Natural killer cell (primary cell): ENCODE measurements around the gene TMEM107. TPM values are rescaled to one million over a fixed set of nuclear protein-coding genes. Genes with fewer than 3 reads are reported as not detected.

Experiments used
- ATAC-seq, 3 donors: fragments of 150-1000 bp in 2 of 3; fragments of 200-7000 bp in 1 of 3; cut with Tn5 transposase; 1 replicate in 1 of 3; 2 replicates in 2 of 3; pipeline ENCODE4 v1.10.0; 2021; ENCODE audit warnings: mild to moderate bottlenecking in 2 of 3, moderate library complexity in 2 of 3
- DNase-seq, 2 donors: peaks; one replicate each; pipeline versions ENCODE4 v3.0.0 to v3.0.0-alpha.2; 2013 to 2021; ENCODE audit warnings: mixed read lengths in 1 of 2
- H3K27ac ChIP-seq: one replicate; pipeline ENCODE4 v1.5.1; 2013; ENCODE audit warnings: mild to moderate bottlenecking, low read length
- H3K27me3 ChIP-seq: one replicate; pipeline ENCODE4 v1.6.1; 2013; ENCODE audit warnings: low read length; ENCODE audit not compliant: control insufficient read depth, insufficient read depth
- H3K36me3 ChIP-seq: one replicate; pipeline ENCODE4 v1.6.1; 2013; ENCODE audit warnings: low read length; ENCODE audit not compliant: control insufficient read depth, insufficient read depth
- H3K4me1 ChIP-seq: one replicate; pipeline ENCODE4 v1.6.1; 2013; ENCODE audit warnings: low read length; ENCODE audit not compliant: control insufficient read depth, insufficient read depth
- H3K4me3 ChIP-seq: one replicate; pipeline ENCODE4 v1.5.1; 2013; ENCODE audit warnings: low read length
- H3K9me3 ChIP-seq: one replicate; pipeline ENCODE4 v1.6.1; 2013; ENCODE audit warnings: low read length; ENCODE audit not compliant: control insufficient read depth, insufficient read depth
- H3K27ac Mint-ChIP-seq, 2 donors: one replicate each; pipeline ENCODE4 v1.8.0; 2022; ENCODE audit warnings: mild to moderate bottlenecking in 2 of 2, mixed read lengths in 2 of 2, moderate library complexity in 1 of 2
- H3K27me3 Mint-ChIP-seq, 2 donors: one replicate each; pipeline ENCODE4 v1.8.0; 2022; ENCODE audit warnings: low read depth in 2 of 2, mixed read lengths in 2 of 2
- H3K36me3 Mint-ChIP-seq: one replicate; pipeline ENCODE4 v1.8.0; 2022; ENCODE audit warnings: mixed read lengths
- H3K4me1 Mint-ChIP-seq, 2 donors: one replicate each; pipeline ENCODE4 v1.8.0; 2022; ENCODE audit warnings: mixed read lengths in 2 of 2
- H3K4me3 Mint-ChIP-seq: one replicate; pipeline ENCODE4 v1.8.0; 2022; ENCODE audit warnings: mild to moderate bottlenecking, moderate library complexity, mixed read lengths
- H3K9me3 Mint-ChIP-seq, 2 donors: one replicate each; pipeline ENCODE4 v1.8.0; 2022; ENCODE audit warnings: mixed read lengths in 2 of 2
- CTCF ChIP-seq: fragments of 200-600 bp; IDR thresholded peaks from one replicate; pipeline ENCODE4 v1.8.0; 2022; ENCODE audit warnings: antibody characterized with exemption
- WGBS: methylation state at CpG from one replicate; pipeline ENCODE4 v1.1.7; 2013; ENCODE audit warnings: missing lambda C conversion rate; ENCODE audit not compliant: insufficient coverage; 5-methylcytosine and 5-hydroxymethylcytosine counted together
- intact Hi-C: fragments of 100-400 bp; cut with micrococcal nuclease; formaldehyde crosslinking; loops from one replicate; pipeline ENCODE4 v1.14.2; 2022
- total RNA-seq, 4 donors: library from RNA; stranded (reverse); fragments of 120-200 nt in 1 of 4; gene quantifications; one replicate each; pipeline versions ENCODE4 v1.2.3 to v1.2.4, GENCODE V29; 2013 to 2022

Gene TMEM107
- total RNA-seq, 3 donors from 2014 or later (not counting 1 experiment from before 2014, with no cell fraction given): 48.9 to 101 (median 96.1) TPM

GRCh38 chr17:8159032-8159400 is 17.2 kb downstream of the TMEM107 start:
- peaks cover 38 to 53% of the 10 kb centered on the region in 2 donors for H3K4me1 Mint-ChIP-seq
- intact Hi-C loops: loop anchor here (2.0 to 10.0 kb wide), 2 partner anchors 14 to 796 kb away; no protein-coding TSS in a partner anchor
- Histone ChIP-seq H3K4me3 (no peak overlapping the region), H3K27me3 (no peaks in the 10 kb centered on the region), H3K9me3 (no peaks in the 10 kb centered on the region), H3K36me3 (peaks cover 28% of the 10 kb centered on the region), H3K27ac (peak overlapping the region; percentile 33), H3K4me1 (peaks cover 85% of the 10 kb centered on the region)
- no peaks in the 10 kb centered on the region for H3K27me3 Mint-ChIP-seq
- WGBS: 38% methylated on average over 2 of the region's 3 CpGs
- ATAC-seq: no peak
- H3K36me3 Mint-ChIP-seq: no peaks in the 10 kb centered on the region
- H3K4me3 Mint-ChIP-seq: peak overlapping the region; percentile 67
- H3K27ac Mint-ChIP-seq: no peak overlapping the region
- peak in 1 of 2 donors; percentile 31 for DNase-seq
- peak; percentile 12 for TF ChIP-seq CTCF
- H3K9me3 Mint-ChIP-seq: no peaks in the 10 kb centered on the region

- Mint-ChIP-seq H3K9me3 (no peaks in the 10 kb centered on the region), H3K4me1 (peaks cover 38 to 47% of the 10 kb centered on the region in 2 donors), H3K27me3 (no peaks in the 10 kb centered on the region), H3K4me3 (peak overlapping the region; percentile 67), H3K27ac (no peak overlapping the region), H3K36me3 (no peaks in the 10 kb centered on the region)
- DNase-seq (peak; percentile 87 to 92), ATAC-seq (peak; percentile 14 to 43 (median 28))
- intact Hi-C loops: loop anchor here (1.0 to 10.0 kb wide), 4 partner anchors 14 to 796 kb away; no protein-coding TSS in a partner anchor
- H3K4me3 ChIP-seq: no peak overlapping the region
- H3K4me1 ChIP-seq: peaks cover 85% of the 10 kb centered on the region
- TF ChIP-seq CTCF: peak; percentile 92
- peaks cover 28% of the 10 kb centered on the region for H3K36me3 ChIP-seq
- no peaks in the 10 kb centered on the region for H3K27me3 ChIP-seq
- no peaks in the 10 kb centered on the region for H3K9me3 ChIP-seq
- H3K27ac ChIP-seq: peak overlapping the region; percentile 80
- whole genome bisulfite sequencing: 53% methylated on average over 19 of the region's 20 CpGs
Observed at GRCh38 chr17:8158267-8159031, 17.7 kb downstream of the TMEM107 start.

GRCh38 chr17:8156246-8156992 is 19.8 kb downstream of the TMEM107 start:
- H3K9me3 ChIP-seq: no peaks in the 10 kb centered on the region
- H3K27me3 Mint-ChIP-seq: no peaks in the 10 kb centered on the region
- H3K4me1 Mint-ChIP-seq: peaks cover 33 to 54% of the 10 kb centered on the region in 2 donors
- no peak overlapping the region for H3K27ac Mint-ChIP-seq
- peak; percentile 65 to 92 (median 76) for ATAC-seq
- no peaks in the 10 kb centered on the region for H3K36me3 Mint-ChIP-seq
- no peak overlapping the region for H3K4me3 Mint-ChIP-seq
- H3K27ac ChIP-seq: peak overlapping the region; percentile 100
- DNase-seq: peak; percentile 100
- H3K4me1 ChIP-seq: peaks cover 90% of the 10 kb centered on the region
- WGBS: under 1% methylated on average over 59 of the region's 59 CpGs
- peaks cover 24% of the 10 kb centered on the region for H3K36me3 ChIP-seq
- no peak for TF ChIP-seq CTCF
- intact Hi-C loops: loop anchor here (1.0 to 10.0 kb wide), 4 partner anchors 17 to 798 kb away; partner anchors contain the start of genes CTC1 and PFAS
- no peaks in the 10 kb centered on the region for H3K9me3 Mint-ChIP-seq
- H3K4me3 ChIP-seq: peak overlapping the region; percentile 47
- no peaks in the 10 kb centered on the region for H3K27me3 ChIP-seq
